IPS DF 4.7 (cell line): ENCODE data around the gene CCDC71L.

Experiments used
- DNase-seq: peaks from one replicate; pipeline ENCODE4 v3.0.0-alpha.2; 2013; ENCODE audit warnings: low spot score; ENCODE audit errors: extremely low read depth

The CCDC71L gene

GRCh38 chr7:106659166-106659962 is 1.6 kb downstream of the CCDC71L start:
- DNase-seq = no peak

GRCh38 chr7:106658316-106659165 is 2.4 kb downstream of the CCDC71L start:
- DNase-seq = no peak

GRCh38 chr7:106657085-106657991 is 3.6 kb downstream of the CCDC71L start:
- DNase-seq = no peak

DNA sequence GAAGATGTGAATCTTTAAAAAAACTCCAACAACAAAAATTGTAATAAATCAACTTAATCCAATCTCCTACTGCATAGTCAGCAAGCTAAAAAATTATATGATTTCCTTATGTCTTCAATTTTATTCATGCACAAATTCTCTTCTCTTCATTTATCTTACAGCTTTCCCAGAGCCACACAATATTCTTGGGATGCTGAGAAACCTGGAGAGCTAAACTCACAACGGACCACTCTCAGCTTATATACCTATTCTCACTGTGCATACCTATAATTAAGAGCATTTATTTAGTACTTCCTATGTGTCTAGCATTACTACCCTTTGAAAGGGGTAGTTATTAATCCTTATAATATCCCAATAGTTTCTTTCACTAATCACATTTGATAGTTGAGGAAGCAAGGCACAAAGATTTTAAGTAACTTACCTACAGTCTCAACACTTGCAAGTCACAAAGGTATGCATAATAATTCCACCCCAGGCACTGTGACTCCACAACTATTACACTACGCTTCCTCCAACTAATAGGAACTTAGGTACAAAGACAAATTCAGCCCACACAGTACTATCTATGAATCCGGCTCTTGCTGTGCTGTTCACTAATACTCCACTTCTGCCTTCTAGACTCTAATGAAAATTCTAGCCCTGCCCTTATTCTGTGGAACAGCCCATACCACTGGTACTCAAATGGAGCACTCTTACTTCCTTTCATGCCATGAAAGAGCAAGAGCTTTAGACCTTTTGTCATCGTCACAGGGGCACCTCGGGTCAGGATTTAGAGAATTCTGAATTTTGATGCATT is 5.1 kb downstream of the CCDC71L start:
- no peak for DNase-seq

GRCh38 chr7:106653488-106653887 is 7.5 kb downstream of the CCDC71L start:
- no peak for DNase-seq

DNA sequence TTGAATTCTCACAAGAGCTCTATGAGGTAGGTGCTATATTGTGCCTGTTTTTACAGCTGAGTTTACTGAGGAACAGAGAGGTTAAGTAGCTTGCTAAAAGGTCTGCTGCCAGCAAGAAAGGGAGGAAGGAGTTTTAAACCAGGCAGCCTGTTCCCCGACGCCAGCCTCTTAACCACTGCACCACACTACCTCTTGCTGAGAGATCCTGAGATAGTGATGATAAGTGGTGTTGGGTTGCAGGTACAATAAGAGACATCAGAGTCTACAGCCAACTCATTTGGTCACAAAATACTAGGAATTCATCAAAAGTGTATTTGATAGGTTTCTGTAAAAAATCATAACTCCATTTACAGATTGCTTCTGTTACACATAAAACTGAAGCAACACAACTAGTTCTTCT is 8.0 kb downstream of the CCDC71L start:
- DNase-seq = no peak

DNA sequence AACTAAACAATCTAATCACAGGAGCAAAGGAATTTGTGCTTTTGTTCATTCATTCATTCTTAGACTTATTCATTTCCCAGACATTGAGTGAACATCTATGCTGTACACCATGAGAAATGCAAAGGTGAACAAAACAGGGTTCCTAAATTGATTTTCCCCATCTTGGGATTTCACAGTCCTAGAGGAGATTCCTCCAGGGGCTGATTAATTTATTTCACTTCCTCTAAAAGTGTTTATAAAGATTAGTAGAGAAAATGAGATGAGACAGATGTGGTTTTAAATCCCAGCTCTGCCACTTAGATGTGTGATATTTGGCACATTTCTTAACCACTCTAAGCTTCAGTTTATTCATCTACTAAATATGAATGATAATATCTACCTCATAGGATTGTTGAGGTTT is 8.9 kb downstream of the CCDC71L start:
- no peak for DNase-seq

GRCh38 chr7:106646256-106646655 is 14.7 kb downstream of the CCDC71L start:
- no peak for DNase-seq

DNA sequence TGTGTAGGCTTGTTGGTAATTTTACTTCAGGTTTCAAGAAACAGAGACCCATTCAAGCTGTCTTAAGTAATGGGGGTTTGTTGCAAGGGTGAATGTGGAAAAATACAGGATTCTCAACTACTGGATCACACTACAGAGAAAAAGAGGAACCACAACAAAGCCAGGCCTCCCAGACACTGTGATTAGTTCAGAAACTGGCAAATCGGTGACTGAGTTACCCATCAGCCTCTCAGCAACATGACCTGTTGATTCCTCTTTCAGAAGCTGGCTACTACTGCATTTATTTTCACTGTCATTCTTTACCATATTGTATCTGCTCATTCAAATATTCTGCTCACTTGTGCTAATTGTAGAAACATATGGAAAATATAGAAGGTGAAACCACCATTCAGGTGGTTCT is 16.0 kb downstream of the CCDC71L start:
- DNase-seq = no peak

GRCh38 chr7:106643216-106644000 is 17.6 kb downstream of the CCDC71L start:
- DNase-seq = no peak

DNA sequence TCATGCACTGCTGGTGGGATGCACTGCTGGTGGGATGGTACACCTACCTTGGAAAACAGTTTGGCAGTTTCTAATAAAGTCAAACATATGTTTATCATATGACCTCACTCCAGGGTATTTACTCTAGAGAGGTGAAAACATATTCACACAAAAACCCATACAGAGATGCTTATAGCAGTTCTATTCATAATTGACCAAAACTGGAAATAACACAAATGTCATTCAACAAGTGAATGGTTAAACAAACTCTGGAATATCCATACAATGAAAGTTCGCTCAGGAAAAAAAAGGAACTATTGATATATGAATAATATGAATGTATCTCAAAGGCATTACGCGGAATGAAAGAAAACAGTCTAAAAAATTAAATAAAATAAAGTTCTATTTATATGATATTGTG is 19.5 kb downstream of the CCDC71L start:
- no peak for DNase-seq

DNA sequence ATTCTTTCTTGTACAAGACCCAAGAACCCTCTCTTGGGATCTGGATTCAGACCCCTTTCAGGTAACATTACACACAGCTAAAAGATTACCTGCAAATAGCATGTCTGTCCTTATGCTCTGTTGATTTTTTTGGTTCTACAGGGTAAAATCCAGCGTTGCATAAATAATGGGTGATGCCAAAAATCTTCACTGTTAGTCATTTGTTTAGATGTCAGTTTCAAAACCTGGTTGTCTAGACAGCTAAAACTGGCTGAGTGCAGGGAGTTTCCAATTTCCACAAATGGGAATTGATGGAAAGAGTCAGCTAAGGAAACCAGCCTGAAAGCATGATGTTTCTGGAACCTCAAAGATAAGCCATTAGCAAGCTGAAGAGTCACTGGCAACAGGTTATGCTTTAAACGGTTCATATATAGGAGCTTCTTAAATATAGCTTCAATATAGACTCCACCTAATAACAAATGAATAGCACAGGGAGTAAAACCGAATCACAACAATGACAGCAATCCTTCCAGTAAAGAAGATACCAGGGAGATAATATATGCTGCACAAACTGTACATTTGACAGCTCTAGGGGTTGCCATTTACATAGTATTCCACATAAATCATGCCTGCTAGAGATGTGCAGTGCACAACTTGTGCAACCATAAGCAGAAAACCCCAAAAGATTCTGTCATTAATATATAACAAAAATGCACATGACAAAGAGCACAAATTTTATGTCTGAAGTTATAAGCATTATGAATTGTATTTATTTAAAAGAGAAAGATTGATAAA is 20.4 kb downstream of the CCDC71L start:
- no peak for DNase-seq

DNA sequence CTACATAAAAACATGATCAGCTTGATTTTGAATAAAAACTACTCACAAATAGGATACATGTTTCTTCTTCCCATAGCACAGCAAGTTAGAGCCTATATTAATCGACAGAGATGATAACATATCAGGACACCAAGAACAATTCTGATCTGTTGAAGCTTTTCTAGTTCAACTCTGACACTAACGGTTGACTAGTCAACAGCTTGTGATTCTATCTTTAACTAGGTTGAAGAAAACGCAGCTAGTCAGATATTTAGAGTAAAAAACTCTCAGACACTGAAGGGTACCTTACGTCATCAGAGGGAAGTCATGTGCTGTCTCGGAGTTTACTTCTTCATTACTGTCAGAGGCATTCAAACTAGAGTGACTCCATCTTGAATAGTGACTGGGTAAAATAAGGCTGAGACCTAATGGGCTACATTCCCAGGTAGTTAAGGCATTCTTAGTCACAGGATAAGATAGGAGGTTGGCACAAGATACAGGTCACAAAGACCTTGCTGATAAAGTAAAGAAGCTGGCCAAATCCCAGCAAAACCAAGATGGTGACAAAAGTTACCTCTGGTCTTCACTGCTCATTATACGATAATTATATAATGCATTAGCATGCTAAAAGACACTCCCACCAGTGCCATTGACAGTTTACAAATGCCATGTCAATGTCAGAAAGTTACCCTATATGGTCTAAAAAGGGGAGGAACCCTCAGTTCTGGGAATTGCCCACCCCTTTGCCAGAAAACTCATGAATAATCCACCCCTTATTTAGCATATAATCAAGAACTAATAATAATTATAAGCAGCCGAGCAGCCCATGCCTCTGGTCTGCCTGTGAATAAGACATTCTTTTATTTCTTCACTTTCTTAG is 21.3 kb downstream of the CCDC71L start:
- DNase-seq = no peak

DNA sequence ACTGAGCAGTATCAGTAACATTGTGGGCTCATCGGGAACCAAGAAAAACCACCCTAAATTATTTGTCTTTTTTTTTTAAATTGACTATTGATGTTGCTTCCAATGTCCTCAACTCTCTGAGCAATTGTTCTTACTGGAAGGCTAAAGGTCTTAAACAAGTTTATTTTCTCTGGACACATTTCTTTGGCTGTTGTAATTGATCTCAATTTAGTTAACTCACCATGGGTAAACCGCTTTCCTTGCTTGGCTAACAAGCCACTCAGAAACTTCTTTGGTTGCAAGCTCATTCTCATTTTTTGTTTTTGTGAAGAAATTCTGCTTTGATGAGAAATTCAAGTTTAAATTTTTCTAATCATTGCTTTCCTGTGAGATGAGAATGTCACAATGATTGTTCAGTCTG is 25.5 kb downstream of the CCDC71L start:
- DNase-seq = no peak

GRCh38 chr7:106634958-106635357 is 26.0 kb downstream of the CCDC71L start:
- no peak for DNase-seq

DNA sequence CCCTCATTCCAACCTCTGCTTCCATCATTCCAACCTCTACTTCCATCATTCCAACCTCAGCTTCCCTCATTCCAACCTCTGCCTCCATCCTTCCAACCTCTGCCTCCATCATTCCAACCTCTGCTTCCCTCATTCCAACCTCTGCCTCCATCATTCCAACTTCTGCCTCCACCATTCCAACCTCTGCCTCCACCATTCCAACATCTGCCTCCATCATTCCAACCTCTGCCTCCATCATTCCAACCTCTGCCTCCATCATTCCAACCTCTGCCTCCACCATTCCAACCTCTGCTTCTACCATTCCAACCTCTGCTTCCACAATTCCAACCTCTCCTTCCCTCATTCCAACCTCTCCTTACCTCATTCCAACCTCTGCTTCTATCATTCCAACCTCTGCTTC is 30.3 kb downstream of the CCDC71L start:
- DNase-seq = no peak

DNA sequence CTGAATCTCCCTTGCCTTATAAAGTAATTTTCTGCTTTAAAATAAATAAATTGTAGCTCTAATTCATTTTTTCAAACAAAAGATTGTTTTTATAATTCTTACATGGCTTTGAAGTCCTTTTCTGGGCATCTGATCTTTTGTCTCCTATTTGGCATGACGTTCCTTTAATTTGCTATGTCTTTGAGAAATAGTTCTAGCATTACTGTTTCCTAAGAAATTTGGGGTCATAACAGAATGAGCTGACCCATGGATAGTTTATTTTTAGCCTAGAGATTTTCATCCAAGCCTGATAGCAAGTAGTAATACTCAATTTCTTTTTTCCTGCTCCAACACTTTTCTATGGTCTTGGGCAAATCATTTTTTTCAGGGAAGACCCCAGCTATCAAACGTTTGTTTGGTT is 31.4 kb downstream of the CCDC71L start:
- DNase-seq = no peak
